GM12874 (cell line): ENCODE measurements around the gene ATP10A.

Experiments
- CTCF ChIP-seq: IDR thresholded peaks from 2 replicates; pipeline ENCODE4 v1.5.1; 2011; ENCODE audit warnings: low read depth, mild to moderate bottlenecking, control low read depth, low read length, moderate library complexity; ENCODE audit not compliant: insufficient read depth

The ATP10A gene

DNA sequence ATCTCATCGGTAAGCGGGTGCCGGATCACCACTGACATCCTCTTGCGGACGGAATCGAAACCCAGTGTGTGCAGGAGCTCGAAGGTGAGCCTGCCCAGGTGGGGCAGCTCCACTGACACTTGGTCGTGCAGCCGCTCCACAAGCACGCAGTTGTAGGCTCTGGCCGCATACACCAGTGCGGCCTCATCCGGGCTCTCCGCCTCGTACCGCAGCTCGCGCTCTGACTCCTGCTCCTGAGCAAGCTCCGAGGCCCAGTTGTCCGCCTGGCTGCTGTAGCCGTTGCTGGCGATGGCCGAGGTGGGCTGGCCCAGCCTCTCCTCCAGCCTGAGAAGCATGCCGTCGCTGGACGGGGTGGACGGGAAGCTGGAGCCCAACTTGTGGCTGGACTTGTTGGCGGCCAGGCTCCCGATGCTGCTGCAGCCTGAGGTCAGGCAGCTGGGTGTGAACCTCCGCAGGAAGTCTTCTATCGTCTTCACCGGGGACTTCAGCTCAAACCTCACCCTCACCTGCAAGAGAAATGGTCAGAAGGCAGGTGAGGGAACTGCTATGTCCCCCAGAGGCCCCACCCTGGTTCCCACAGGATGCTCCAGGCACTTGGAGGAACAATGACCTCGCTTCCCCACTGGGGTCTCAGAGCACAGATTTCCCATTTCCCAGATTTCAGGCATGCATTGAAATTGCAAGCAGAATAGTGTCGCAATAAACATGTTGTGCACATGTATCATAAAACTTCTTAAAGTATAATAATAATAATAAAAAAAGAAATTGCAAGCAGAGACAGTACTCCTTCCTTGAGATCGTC, 149.2 kb downstream of the ATP10A start:
- TF ChIP-seq CTCF, result no peak

DNA sequence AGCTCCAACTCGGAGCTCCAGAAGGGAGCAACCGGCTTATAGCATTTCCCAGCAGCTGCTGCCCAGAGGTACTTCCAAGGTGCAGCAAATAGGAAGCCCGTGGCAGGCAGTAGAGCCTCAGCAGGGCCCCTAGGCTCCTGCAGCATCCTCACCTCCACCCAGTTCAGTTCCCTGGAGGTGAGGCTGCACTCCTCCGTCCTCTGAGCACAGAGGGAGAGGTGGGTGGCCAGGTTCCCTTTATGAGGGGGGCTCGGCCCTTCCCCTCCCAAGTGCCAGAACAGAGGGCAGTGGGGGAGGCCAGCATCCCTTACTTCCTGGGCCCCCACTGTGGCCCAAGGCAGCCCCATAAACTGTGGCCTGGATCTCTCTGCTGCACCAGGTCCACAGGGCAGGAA, 150.2 kb downstream of the ATP10A start:
- no peak for TF ChIP-seq CTCF

DNA sequence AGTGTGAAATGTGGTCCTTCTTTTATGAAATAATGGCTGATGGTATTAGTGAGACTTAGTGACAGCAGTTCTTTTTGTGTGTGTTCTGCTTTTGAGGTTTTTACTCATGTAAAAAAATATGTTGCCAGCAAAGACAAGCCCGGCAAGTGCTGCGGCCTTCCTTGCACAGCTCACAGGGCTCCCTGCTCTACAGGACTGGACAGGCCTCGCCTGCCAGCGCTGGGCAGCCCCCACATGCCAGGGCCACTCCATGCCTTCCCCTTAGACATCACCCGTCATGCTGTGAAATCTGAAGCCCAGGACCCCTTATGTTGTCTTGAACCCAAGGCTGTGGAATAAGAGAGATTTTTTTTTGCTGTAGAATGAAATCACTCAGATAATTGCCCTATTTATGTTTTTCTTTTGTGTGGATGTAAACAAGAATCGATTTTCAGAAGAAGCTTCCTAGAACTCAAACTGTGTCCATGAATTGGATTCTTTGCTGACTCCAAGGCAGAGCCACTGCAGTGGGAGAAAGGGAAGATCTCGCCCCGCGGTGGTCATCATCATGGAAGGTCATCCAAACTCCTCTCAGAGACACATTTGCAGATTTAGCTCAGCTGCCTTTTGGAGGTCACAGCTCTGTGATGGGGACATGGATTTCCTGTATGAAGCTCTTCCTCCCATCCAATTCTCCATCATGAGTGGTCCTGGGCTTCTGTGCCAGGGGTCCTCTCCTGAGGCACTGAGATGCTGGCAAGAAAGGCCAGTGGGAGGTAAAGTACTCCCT, 150.8 kb downstream of the ATP10A start:
- no peak for TF ChIP-seq CTCF

GRCh38 chr15:25711691-25712090, 151.4 kb downstream of the ATP10A start:
- TF ChIP-seq CTCF, result no peak

DNA sequence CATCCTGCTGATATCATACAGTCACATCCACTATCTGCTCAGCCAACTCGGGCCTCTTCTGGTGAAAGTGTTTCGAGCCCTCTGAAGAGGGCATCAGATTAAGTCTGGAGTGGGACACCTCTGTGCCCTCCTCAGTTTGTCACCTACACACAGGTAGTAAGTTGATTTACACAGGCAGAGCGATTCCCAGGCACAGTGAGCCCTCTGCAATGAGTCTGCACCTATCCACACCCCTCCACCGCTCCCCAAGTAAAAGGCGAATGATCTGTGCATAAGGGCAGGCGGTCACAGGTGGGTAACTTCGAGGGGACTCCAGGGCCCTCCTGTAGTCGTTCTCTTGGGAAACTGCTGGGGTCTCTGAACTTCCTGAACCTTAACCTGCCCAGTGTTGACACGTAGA, 152.0 kb downstream of the ATP10A start:
- no peak for TF ChIP-seq CTCF

GRCh38 chr15:25710184-25710583, 152.9 kb downstream of the ATP10A start:
- TF ChIP-seq CTCF, result peak; percentile 94

DNA sequence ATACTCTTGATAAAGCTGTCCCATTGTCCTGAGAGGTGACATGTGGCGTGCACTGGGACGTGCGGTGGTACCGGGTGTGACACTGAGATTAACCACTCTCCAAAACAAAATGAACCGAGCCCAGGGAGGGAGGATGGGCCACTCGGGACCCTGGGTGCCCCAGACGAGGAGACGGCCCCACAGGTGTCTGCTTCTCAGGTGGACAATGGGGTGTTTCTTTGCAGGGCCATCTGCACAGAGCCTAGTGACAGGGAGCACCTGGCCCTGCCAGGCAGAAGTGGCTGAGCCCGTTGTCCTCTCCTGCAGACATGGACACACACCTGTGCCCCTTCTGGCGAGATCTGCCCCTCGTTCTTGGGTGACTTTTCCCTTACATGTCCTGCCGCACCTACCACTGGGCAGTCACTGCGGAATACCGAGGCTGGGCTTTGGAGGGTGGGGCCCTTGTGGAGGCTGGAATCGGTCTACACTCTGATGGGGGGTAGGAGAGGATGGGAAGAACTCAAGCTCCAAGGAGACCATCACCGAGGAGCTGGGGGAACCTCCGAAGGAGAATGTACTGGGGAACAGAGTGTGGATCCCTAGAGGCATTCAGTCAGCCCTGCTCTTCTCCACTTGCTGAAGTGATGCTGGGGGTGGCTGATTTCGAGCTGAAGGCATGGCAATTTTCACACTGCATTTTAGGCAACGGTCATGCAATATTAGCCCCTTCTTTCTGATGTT, 153.5 kb downstream of the ATP10A start:
- TF ChIP-seq CTCF, result no peak
